PC-3 (cell line): Measurements from ENCODE around the gene TTC39A.

Experiments used
- CTCF ChIP-seq: fragments of 300-600 bp; sonication (generic); conservative IDR thresholded peaks from 2 replicates; pipeline ENCODE4 v1.5.1; 2017; ENCODE audit warnings: antibody characterized with exemption, low read depth, mild to moderate bottlenecking, low read length
- EZH2phosphoT487 ChIP-seq: fragments of 300-600 bp; sonication (generic); IDR thresholded peaks from 2 replicates; pipeline ENCODE4 v1.6.1; 2018; ENCODE audit warnings: mild to moderate bottlenecking, antibody characterized with exemption, low read length, borderline replicate concordance

DNA sequence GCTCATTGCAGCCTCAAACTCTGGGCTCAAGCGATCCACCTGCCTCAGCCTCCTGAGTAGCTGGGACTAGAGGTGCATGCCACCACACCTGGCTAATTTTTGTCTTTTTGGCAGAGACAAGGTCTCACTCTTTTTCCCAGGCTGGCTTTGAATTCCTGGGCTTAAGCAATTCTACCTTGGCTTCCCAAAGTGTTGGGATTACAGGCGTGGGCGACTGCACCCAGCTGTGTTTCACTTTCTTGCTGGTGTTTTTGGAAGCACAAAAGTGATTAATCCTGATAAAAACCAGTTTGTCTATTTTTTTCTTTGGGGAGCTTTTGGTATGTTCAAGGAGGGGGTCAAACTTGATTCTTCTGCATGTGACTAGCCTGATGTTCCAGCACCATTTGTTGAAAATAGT, 75.0 kb downstream of the TTC39A start:
- TF ChIP-seq EZH2phosphoT487 (no peak), CTCF (no peak)
